Colon (tissue), 2 donors: ENCODE results near the gene PCCB.
"Not testable (repeated sequence)": the region's sequence is repeated elsewhere in the genome, so short reads cannot be mapped to it uniquely, and the experiment has no call there.

Experiments
- FAIRE-seq: peaks from 2 replicates; lab custom pipeline; 2012; peaks lifted over from hg19 to GRCh38; lab: Jason Lieb, UNC
- donor health status: control.
- donor health status: control.

Gene PCCB

GRCh38 chr3:136262559-136262958 is 12.4 kb downstream of the PCCB start:
- FAIRE-seq, result no peak

GRCh38 chr3:136263251-136263650 is 13.1 kb downstream of the PCCB start:
- no peak for FAIRE-seq

- FAIRE-seq, result not testable (repeated sequence)
These were observed 16.5 kb downstream of the PCCB start for GRCh38 chr3:136266468-136267125.

- FAIRE-seq, result no peak
These were observed 17.1 kb downstream of the PCCB start for GRCh38 chr3:136267235-136267634.

- no peak for FAIRE-seq
These were observed 20.0 kb downstream of the PCCB start for GRCh38 chr3:136270179-136270578.

- not testable (repeated sequence) for FAIRE-seq
These were observed 21.5 kb downstream of the PCCB start for GRCh38 chr3:136271626-136272025.

GRCh38 chr3:136276049-136276755 is 26.1 kb downstream of the PCCB start:
- FAIRE-seq, result no peak

- no peak for FAIRE-seq
These were observed 27.0 kb downstream of the PCCB start for GRCh38 chr3:136277115-136277514.

- no peak for FAIRE-seq
These were observed 27.5 kb downstream of the PCCB start for GRCh38 chr3:136277634-136278033.

GRCh38 chr3:136279092-136279491 is 29.0 kb downstream of the PCCB start:
- FAIRE-seq, result no peak

GRCh38 chr3:136280961-136281360 is 30.8 kb downstream of the PCCB start:
- FAIRE-seq, result no peak

- no peak for FAIRE-seq
These were observed 31.9 kb downstream of the PCCB start for GRCh38 chr3:136281966-136282520.

GRCh38 chr3:136283627-136284026 is 33.5 kb downstream of the PCCB start:
- no peak for FAIRE-seq

- FAIRE-seq, result no peak
These were observed 41.2 kb downstream of the PCCB start for GRCh38 chr3:136291302-136291701.

- no peak for FAIRE-seq
These were observed 42.4 kb downstream of the PCCB start for GRCh38 chr3:136292500-136292899.

GRCh38 chr3:136293279-136293678 is 43.1 kb downstream of the PCCB start:
- FAIRE-seq, result no peak

GRCh38 chr3:136294176-136294575 is 44.0 kb downstream of the PCCB start:
- no peak for FAIRE-seq

- no peak for FAIRE-seq
These were observed 46.8 kb downstream of the PCCB start for GRCh38 chr3:136296960-136297359.

- FAIRE-seq, result no peak
These were observed 47.7 kb downstream of the PCCB start for GRCh38 chr3:136297826-136298225.

GRCh38 chr3:136300444-136300843 is 50.3 kb downstream of the PCCB start:
- no peak for FAIRE-seq

- FAIRE-seq, result no peak
These were observed 55.7 kb downstream of the PCCB start for GRCh38 chr3:136305879-136306278.

- no peak for FAIRE-seq
These were observed 61.1 kb downstream of the PCCB start for GRCh38 chr3:136311261-136311660.

- FAIRE-seq, result no peak
These were observed 61.8 kb downstream of the PCCB start for GRCh38 chr3:136311968-136312367.

GRCh38 chr3:136326316-136326715 is 76.2 kb downstream of the PCCB start:
- FAIRE-seq, result no peak
